Stimulated activated CD8-positive, alpha-beta memory T cell treated with anti-CD3 and anti-CD28 coated beads, Interleukin-4, amount 100 ng/mL, for 24 hours (primary cell): ENCODE results near the gene ITPR3.
"Not testable (repeated sequence)": the region's sequence is repeated elsewhere in the genome, so short reads cannot be mapped to it uniquely, and the experiment has no call there.

Experiments used
- DNase-seq: peaks from one replicate; pipeline ENCODE4 v3.0.0-alpha.2; 2020; ENCODE audit warnings: low read depth

Gene ITPR3

DNA sequence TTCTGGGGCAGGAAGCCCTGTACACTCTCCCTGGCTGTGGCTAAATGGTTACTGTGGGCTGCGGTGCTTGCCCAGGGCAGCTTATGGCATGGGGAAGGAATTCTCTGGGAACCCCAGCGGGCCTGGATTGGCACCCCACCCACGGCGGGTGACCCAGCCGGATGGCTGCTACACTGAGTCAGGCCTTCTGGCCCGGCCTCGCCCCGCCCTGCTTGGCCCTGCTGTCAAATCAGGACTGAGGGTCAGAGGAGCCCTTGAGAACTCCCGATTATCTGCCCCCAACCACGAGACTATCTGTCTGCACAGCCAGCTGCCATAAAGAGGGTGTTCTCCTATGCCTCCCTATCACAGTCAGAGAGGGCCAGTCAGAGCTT is 7.3 kb upstream of the ITPR3 start:
- no peak for DNase-seq

DNA sequence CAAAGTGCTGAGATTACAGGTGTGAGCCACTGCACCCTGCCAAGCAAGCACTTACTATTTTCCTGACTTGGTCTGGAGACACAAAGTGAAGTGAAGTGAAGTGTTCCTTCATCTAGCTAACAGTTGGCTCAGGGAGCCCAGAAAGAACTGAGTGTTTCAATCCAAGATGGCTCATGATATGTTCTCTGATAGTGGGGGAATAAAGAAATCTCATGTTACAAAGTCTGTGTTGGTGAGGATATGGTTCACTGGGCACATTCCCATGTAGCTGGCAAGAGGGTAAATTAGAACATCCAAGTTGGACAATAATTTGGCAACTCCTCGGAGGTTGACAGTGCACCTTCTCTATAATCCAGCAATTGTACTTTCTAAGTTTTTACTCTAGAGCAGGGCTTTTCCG is 5.0 kb upstream of the ITPR3 start:
- DNase-seq = no peak

DNA sequence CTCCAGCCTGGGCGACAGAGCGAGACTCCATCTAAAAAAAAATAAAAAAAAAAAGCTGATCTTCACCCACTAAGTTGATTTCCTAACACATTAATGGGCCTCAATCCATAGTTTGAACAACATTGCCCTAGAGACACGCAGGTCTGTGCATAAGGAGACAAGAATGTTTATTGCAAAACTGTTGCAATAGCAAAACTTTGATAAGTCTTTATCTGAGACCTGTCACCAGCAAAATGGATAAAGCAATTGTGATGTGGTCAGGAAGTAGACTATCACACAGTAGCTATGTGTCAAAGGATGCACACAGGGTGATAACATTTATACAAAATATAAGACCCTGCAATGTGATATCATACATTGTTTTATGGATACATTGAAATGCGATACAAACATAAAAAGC is 4.2 kb upstream of the ITPR3 start:
- DNase-seq = no peak

DNA sequence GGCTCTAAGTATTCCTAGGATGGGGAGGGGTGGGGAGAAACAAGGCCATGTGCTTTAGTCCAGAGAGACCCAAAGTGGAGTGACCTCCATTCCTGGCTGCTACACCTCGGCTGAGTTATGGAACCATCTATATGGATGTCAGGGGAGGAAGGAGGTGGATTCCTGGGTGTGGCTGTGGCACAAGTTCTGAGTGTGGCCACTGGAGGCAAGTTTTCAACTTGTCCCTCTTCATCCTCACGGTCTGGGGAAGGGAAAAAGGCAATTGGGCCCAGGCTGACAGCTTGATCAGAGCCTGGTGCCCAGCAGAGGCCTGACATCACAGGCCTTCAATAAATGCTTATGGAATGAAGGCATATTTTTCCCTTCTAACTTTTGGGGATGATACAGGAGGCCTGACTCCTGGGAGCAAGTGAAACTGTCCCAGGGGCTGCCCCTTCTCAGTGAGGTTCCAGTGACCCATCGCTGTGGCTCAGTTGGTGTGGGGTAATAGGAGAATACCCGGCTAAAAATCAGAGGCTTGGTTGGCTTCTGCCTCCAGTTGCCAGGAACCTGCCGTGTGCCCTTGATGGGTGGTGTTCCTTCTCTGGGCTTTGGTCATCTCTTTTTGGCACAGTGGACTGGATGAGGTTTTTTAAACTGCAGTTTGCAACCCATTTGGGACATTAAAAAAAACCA is 1.8 kb upstream of the ITPR3 start:
- DNase-seq = no peak

DNA sequence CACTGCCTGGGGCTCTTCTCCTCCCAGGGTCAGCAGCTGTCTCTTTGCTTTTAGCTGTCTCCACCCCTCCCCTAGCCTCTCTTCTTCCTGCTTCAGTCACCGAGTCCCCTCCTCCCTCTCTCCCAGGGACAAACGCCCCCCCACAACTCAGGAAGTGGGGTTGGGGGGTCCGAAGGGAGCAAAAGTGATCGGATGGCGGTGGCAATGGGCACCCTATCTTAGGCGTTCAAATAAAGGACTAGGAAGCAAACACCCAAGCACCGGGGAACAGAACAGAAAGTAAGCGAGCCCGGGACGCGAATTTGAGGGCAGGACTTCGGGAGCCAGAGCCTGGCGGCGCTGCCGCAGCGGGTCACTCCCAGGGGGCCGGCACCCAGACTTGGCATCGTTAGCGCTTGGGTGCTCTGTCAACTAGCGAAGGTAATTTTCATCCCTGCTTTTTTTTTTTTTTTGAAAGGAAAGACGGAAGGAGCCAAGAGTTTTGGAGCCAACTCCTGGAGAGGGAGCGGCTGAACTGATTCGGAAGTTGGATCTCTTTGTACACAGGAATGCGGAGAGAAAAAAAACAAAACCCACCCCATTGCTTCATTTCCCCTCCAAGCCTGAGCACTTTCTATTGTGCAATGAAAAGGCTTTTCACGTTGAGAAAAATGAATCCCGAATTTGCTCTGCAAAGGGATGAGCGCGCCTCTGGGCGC is 815 bp upstream of the ITPR3 start:
- no peak for DNase-seq

DNA sequence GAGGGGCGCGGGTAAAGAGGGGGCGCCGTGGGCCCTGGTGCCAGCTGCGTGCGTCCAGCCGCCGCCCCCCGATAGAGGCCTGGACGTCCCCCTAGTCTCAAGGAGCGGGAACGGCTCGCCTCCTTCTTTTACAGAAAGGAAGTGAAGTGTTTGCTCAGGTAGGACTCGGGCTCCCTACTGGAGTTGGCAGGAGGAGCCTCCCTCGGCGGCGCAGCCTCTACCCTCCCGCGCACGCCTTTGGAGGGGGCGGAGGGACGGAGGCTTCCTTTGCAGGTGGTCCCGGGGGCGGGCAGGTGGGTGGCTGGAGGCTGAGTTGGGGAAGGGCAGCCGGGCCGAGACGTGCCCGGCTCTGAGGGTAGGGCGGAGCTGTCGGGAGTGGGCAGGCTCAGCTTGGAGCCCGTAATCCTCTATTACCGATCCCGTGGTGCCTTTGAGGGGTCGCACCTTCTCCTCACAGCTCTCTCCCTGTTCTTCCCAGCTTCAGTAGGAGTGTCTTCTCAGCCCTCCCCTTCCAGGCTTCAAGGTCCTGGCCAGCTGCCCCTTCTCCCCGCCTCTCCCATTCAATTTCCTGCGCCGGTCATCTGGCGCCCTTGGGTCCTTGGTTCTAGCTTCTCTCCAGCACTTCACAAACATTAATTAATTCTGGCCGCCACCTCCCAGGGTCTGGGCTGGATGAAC is 728 bp downstream of the ITPR3 start:
- DNase-seq = peak; percentile 31

DNA sequence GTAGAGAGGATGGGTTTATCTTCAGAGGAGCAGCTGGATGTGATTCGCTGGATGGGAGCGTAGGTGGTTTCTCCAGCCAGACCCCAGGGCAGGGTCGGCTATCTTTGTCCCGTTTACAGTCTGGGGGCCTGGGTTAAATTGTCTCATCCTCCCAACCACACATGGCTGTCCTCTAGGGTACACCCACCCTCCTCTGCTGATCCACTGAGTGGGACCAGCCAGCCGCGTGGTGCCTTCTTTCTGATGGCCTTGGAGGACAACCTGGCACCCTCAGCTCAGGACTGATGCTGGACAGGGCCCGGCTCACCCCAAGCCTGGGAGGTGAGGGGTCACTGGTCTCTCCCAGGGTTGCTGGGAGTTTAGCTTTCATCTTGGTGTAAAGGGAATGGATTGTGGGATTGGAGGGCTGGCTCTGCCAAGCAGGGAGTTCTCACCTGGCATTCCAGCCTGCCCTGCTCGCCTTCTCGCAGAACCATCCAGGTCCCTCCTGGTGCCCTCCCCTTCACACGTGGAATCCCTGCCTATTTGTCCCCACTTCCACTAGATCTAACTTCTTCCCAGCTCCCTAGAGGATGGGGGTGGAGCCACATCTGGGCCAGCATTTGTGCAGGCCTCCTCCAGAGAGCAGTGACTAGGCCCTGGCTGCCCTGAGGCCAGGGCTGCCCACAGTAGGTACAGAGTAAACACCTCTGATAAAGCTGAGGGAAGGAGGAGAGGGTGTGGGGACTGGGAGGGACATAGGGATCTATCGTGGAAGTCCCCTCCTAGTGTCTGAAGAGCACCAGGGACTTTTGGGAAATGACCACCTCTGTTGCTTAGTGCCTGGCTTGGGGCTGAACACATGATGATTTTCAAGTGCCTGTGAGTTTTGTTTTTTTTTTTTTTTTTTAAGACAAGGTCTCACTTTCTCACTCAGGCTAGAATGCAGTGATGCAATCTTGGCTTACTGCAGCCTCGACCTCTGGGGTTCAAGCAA is 1.6 kb downstream of the ITPR3 start:
- no peak for DNase-seq

DNA sequence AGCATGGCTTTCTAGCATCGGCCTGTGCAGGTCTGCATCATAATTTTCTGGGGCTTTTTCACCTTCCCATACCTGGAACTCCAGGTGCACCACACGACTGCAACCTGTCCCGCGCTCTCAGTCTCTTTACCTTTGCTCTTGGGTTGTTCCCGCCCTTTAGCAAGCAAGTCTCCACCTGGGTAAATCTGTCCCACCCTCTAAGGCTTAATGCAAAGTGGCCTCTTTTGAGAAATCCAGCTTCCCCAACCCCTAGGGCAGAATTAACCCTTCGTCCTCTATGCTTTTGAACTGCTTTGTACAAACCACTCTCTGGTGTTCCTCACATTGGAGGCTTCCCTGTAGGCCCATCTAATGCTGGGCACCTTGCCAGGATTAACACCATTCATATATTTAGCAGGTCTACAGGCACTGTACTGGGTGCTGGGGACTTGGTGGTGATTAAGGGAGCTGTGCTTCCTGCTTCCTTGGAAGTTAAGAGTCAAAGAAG is 2.8 kb downstream of the ITPR3 start:
- no peak for DNase-seq

DNA sequence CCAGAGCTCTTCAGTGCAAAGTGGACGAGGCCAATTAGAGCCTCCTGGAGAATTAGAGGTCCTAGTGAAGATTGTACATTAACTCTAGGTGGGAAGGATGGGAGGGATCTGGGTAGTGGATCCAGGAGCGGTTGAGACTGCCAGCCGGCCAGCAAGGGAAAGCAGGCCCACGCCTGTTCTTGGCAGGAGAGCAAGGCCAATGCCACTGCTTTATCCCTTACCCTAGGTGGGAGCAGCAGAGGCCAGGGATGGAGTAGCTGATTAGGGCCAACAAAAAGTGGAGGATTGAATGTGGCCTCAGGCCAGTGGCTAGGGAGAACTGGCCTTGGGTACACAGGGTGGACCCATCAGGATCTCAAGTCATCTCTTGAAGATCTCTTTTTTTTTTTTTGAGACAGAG is 3.7 kb downstream of the ITPR3 start:
- no peak for DNase-seq

DNA sequence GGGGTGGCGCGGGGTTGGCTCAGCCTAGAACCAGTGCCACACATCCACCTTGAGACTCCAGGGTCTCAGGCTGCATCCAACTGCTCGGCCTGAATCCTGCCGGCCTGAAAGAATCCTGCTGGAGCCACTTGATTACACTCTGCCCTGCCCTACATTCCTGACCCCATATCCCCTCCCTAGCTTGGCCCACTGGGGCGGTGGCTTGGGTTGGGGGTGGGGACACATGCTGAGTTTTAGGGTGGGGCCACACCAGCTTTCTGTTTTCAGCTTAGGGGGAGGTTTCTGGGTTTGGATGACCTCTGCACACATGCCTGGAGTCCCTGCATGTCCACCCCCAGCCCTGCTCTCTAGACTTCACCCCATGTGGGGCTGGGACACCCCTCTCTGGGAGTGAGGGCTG is 6.8 kb downstream of the ITPR3 start:
- no peak for DNase-seq

DNA sequence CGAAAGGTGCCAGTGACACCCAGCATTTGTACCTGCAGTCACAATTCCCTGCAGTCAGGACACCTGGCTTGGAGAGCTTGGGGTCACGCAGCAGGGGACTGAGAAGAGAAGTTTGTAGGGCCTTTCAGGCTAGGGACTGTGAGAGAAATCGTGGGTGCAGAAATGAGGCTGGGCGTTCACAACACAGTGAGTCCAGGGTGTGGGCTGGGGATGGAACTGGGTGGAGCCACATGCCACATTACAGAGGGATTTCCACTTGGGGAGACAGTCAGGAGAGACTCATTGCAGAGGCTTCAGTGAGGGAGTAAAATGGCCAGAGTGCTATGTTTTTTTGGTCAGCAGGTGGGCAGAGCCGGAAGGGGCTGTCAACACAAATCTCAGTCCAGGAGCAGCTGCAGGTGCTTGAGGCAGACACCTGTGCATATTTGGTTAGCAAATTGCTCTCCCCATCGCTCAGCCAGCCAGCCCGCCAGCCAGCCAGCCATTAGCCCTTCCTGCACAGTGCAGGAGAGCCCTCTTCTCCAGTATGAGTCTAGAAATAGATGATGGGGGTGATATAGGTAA is 7.4 kb downstream of the ITPR3 start:
- DNase-seq = no peak

DNA sequence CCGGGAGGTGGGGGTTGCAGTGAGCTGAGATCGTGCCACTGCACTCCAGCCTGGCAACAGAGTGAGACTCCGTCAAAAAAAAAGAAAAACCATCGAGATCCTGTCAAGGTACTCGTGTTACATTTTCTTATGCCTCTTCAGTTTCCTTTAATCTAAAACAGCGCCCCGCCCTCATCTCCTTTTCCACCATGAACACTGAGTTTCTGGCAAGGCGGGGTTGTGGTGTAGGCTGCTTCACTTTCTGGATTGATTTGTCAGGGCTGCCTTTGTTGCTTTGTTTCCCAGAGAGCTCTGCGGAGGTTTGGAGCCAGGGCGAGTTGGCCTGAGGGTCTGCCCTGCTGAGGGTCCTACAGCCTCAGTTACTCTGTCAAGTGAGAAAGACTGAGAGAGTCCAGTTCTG is 8.9 kb downstream of the ITPR3 start:
- DNase-seq = no peak

DNA sequence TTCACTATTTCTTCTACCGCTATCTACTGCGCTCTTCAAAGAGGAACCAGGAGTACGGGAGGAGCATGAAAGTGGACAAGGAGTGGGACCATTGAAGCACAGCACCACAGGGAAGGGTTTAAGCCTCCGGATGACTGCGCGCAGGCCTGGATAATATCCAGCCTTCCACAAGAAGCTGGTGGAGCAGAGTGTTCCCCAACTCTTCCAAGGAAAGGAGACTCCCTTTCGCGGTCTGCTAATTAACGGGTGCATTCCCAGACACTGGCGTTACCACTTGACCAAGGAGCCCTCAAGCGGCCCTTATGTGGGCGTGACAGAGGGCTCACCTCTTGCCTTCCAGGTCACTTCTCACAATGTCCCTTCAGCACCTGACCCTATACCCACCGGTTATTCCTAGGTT is 10.4 kb downstream of the ITPR3 start:
- DNase-seq = not testable (repeated sequence)

DNA sequence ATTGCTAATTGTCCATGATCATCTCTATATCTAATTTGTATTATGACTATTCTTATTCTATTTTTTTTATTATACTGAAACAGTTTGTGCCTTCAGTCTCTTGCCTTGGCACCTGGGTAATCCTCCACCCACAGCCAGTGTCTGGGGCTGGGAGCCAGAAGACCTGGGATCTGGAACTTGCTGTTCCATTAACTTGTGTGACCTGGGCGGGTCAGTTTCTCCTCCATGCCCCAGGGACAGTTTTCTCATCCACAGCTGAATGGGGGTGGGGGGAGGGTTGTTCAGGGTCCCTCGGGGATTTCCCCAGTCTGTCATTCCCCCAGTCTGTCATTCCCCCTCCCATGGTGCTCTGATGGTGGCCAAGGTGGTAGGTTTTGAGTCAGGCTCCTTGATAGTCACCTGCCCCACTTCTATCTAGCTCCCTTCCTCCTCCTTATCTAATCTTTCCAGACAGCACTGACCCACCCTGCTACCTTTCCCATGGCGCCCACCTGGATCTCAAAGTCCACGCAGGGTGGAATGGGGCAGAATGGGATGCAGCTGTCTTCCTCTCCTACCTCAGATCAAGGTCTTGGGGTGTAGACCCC is 10.9 kb downstream of the ITPR3 start:
- DNase-seq = no peak

DNA sequence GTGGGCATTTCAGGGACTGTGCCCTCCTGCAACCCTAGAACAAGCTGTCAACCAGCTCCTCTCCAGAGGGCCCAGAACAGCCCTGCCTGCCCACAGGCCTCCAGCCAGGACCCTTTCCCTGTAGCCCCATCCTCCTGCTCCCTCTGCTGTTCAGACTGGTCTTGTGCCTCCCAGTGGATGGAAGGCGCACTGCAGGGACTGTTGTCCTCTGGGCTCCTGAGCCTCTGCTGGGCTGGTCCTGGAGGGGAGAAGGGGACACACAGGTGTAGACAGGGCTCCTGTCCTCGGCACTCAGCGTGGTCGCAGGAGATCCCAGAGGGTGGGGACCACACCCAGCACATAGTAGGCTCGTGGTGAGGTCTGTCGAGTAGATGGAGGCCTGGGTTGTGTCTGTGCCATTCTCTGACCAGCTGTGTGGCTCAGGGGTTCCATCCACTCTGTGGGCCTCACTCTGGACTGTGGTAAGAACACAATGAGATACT is 11.5 kb downstream of the ITPR3 start:
- peak; percentile 36 for DNase-seq

DNA sequence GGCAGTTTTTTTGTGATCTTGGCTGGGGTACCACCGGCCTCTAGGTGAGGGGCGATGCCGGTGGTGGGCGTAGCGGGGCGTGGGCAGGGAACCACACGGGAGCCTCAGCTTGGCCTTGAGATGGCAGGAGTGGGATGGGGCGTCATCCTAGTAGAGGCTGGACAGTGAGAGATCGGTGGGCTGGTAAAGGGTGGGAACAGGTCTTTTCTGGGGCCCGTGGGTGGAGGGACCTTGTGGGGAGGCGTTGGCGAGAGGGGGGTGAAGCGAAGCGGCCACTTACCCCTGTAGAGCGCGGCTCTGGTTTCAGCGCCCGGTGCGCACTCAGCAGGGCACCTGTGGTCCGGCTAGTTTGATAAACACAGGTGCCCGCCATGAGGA is 12.0 kb downstream of the ITPR3 start:
- no peak for DNase-seq

DNA sequence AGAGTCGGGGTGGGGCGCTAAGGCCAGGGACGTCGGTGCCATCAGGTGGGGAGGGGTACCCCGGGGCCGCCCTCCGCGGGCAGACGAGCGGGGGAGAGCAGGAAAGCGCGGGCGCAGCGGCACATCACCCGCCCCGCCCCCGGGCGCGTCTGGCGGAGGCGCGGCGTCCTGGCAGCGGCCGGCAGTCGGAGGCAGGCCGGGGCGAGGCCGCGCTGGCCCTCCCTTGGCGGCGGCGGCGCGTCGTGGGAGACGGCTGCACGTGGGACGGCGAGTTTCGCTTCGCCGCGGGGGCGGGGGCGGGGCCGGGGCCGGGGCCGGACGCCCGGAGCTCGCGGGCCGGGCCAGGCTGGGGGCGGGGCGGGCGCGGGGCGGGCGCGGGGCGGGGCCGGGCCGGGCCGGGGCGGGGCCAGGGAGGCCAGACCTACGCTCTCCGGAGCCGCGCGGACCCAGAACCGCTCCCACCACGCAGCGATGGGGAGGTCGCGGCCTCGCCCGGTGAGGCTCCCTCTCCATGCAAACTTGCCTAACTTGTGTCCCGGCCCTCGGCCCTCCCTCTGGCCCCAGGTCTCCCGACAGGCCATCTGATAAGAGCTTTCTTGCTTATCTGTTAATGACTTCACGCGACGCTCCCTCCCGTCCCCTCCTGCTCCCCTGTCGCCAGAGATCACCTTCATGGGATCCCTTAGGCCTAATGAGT is 12.5 kb downstream of the ITPR3 start:
- peak; percentile 40 for DNase-seq

DNA sequence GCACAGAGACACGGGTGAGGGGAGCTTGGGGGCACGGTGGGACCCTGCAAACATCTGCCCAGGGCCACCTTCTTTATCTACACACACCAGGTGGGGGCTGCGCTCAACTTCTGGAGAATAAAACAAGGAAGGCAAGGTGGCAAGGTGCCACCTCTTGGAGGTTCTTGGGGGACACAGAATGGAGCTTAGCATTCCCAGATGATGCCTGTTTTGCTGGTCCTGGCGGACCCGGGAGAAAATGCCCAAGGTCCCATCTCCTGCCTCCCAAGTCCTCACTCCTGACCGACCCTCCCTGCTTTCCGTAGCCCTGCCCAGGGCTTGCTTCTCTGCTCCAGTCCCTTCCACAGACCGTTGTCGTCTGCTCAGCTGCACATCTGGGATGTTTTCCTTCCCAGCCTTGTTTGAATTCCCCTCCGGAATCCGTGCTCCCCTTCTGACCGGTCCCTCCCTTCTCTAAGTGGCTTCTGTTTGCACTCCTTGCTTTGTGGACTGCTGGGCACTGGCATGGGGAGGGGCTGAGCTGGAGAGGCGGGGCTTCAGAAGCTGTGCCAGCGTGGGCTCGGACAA is 13.1 kb downstream of the ITPR3 start:
- DNase-seq = no peak

DNA sequence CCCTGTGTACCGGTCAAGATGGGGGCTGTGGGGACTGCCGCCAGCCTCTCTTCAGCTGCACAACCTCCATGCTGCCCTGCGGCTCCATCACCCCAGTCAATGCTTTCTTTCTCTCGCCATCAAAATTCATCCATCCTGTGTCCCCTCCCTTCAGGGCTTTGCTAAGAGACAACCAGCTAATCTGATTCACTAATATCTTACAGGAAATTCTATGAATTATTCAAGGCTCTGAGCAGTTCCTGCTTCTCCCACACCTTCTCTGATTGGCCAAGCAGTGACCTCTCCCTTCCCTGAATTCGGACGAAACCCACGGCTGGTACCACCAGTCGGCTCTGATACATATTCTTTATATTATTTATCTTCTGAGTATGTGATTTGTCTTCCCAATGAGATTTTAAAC is 13.8 kb downstream of the ITPR3 start:
- no peak for DNase-seq

DNA sequence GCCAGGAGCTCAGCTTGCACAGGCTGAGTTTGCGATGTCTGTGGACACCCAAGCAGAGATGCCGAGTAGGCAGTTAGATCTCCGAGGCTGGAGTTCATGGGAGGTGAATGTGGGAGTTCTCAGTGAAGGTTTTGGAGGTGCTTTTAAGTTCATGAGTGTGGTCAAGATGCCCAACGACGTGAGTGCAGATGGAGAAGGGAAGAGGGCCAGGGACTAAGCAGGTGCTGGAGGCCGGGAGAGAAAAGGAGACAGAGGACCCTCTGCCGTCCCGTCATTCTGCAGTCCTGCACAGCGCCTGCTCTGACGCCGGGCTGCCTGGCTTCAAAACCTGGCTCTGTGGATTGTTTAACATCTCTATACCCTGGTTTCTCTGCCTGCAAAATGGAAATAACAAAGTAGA is 15.5 kb downstream of the ITPR3 start:
- DNase-seq = no peak
